HG03432 (cell line): ENCODE results near the gene MINDY4.

Source experiments
- ATAC-seq: cut with Tn5 transposase; IDR thresholded peaks from one replicate; pipeline ENCODE4 v1.9.1; 2021; ENCODE audit warnings: mild to moderate bottlenecking, moderate library complexity; ENCODE audit not compliant: unreplicated experiment

MINDY4 gene

DNA sequence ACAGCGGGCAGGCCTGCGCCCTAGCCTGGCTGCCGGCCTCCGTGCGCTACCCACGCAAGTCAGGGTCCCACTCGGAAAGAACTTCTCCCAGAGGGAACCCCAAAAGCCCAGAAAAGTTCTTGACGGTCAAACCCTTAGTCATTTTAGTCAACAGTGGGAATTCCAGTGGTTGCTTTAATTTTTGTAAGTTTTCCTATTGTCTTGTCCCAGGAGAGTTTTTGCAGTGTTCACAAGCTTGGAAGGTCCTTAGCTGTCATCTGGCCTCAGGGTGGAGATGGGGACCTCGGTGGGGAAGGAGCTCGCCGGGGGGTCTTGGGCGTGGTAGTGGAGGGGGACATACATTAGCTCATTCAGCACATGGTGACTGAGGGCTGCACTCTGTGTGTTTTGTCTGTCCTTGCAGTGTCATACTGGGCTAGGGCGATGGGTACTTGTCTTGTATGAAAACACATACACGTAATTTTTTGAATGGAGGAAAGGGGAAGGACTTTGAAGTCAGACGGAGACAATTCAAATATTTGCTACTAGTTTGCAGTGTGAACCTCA lies 736 bp downstream of the MINDY4 start:
- ATAC-seq: no peak

DNA sequence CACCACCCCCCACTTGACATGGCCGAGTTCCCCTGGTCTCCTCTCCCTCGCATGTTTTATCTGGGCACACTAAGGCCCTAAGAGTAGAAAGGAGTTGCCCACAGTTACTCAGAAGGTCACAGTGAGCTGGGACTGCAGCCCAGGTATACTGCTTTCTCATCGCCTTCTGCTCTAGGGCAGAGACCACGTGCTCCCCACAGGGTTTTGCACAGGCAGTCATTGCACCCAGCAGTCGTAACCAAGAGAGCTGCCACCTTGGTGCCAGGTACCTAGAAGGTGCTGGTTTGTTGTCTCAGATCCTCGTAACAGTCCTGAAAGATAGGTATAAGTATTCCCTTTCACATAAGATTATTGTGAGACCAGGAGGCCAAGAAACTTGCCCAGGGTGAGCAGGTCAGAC lies 1.8 kb downstream of the MINDY4 start:
- no peak for ATAC-seq

DNA sequence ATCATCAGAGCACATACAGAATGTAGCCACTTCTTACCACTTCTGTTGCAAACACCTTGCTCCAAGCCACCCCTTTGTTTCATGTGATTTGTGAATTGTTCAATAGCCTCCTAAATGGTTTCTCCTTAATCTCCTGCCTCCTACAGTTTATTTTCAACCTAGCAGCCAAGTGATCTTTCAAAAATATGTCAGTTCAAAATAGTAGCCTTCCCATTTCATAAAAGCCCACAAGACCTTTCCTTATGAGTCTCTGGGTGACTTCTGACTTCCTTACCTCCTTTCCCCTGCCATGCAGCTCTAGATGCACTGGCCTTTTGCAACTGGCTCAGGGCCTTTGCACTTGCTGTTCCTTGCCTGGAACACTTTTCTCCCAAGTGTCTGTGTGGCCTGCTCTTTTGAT lies 4.8 kb downstream of the MINDY4 start:
- no peak for ATAC-seq

DNA sequence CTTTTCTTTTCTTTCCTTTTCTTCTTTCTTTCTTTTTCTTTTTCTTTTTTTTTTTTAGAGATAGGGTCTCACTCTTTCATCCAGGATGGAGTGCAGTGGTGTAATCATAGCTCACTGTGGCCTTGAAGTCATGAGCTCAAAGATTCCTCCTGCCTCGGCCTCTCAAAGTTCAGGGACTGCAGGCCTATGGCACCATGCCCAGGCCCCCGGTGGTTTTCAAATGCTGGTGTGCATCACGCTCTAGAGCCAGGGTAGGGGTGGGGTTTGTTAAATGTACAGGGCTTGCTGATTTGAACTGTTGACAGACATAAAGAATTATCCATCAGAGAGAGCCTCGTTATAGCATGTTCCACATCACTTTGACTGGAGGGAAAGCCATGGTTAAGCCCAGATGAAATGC lies 5.8 kb downstream of the MINDY4 start:
- no peak for ATAC-seq

GRCh38 chr7:30778255-30779025 lies 7.2 kb downstream of the MINDY4 start:
- ATAC-seq: no peak

GRCh38 chr7:30779574-30779973 lies 8.4 kb downstream of the MINDY4 start:
- ATAC-seq: no peak

GRCh38 chr7:30780941-30781340 lies 9.7 kb downstream of the MINDY4 start:
- no peak for ATAC-seq

DNA sequence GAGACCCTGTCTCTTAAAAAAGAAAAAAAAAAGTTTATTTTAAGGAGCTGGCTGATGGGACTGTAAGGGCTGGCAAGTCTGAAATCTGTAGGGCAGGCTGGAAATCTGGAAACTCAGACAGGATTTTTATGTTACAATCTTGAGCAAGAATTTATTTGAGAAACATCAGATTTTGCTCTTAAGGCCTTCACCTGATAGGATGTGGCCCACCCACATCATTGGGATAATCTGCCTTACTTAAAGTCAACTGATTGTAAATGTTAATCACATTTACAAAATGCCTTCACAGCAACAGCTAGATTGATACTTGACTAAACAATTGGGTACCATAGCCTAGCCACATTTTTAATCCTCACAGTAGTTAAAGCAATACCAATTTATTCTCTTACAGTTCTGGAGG lies 11.5 kb downstream of the MINDY4 start:
- ATAC-seq: no peak

DNA sequence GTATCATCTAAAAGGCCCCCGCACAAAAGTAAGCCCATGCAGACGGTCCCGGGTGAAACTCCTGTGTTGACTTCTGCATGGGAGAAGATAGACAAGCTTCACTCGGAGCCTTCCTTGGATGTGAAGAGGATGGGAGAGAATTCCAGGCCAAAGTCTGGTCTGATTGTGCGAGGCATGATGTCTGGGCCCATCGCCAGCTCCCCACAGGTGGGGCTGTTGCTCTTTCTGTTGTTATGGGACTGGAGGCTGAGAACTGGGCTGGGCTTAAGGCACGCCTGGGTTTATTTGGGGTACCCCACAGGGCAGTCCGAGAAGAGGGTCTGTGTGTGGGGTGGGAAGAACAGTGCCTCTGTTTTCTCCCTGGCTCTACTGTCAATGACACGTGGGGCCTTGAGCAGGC lies 14.6 kb downstream of the MINDY4 start:
- no peak for ATAC-seq

DNA sequence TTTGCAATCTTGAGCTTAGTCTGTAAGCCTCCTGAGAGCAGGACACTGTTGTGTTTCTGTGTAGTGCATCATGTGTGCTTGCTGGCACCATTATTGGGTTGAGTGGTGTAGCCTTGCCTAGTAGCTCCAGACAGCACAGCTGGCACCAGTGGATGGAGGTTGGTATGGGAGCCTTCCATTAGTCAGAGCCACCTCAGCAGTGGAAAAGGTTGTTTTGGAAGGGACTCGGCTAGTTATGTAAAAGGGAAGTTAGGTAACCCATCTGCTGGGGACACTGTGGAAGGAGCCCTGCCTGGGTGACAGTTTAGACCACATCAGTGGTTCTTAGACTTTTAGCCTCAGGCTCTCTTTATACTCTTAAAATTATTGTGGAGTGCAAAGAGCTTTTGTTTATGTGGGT lies 16.3 kb downstream of the MINDY4 start:
- no peak for ATAC-seq

DNA sequence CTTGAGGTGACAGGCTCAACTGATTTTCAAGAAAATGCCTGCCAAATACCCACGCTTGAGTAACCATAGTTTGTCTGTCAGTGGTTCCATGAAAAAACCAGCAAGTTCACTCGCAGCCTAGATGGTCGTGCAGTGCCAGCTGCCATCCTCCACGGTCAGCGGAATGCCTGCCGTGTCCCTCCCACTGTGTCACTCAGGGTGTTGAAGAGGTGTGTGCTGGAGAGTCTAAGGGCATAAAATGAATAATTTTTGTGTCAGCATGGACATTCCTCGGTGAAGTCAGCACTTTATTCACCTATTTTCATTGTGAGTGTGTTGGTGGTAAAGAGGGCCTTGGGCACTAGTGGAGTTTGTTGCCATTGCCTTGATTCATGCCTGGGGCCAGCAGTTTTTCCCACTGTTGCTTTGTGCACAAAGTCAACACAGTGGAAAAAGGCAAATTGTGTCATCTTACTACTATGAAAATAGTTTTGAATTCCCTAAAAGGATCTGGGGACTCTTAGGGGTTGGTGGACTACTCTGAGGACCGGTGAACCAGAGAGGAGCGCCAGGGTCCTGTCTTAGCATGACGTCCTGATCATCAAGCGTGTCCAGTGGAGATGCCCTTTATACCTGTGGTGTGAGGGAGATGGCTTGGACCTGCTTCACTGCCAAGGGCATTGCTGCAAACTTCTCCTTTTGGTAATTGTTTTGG lies 17.6 kb downstream of the MINDY4 start:
- ATAC-seq: no peak

GRCh38 chr7:30789334-30789711 lies 18.1 kb downstream of the MINDY4 start:
- no peak for ATAC-seq

GRCh38 chr7:30790356-30790755 lies 19.1 kb downstream of the MINDY4 start:
- ATAC-seq: no peak

DNA sequence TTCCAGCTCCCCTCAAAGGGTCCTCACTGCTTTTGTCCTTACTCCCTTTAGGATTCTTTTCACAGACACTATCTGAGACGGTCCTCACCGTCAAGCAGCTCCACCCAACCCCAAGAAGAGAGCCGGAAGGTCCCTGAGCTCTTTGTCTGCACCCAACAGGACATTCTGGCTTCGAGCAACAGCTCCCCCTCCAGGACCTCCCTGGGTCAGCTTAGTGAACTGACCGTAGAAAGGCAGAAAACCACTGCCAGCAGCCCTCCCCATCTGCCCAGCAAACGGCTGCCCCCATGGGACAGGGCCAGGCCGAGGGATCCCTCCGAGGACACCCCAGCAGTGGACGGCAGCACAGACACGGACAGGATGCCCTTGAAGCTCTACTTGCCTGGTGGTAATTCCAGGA lies 19.9 kb downstream of the MINDY4 start:
- no peak for ATAC-seq

- ATAC-seq: no peak
These were observed 24.1 kb downstream of the MINDY4 start for GRCh38 chr7:30795161-30795948.

- ATAC-seq: no peak
These were observed 25.1 kb downstream of the MINDY4 start for GRCh38 chr7:30796105-30796869.

- no peak for ATAC-seq
These were observed 26.2 kb downstream of the MINDY4 start for GRCh38 chr7:30797176-30798040.

DNA sequence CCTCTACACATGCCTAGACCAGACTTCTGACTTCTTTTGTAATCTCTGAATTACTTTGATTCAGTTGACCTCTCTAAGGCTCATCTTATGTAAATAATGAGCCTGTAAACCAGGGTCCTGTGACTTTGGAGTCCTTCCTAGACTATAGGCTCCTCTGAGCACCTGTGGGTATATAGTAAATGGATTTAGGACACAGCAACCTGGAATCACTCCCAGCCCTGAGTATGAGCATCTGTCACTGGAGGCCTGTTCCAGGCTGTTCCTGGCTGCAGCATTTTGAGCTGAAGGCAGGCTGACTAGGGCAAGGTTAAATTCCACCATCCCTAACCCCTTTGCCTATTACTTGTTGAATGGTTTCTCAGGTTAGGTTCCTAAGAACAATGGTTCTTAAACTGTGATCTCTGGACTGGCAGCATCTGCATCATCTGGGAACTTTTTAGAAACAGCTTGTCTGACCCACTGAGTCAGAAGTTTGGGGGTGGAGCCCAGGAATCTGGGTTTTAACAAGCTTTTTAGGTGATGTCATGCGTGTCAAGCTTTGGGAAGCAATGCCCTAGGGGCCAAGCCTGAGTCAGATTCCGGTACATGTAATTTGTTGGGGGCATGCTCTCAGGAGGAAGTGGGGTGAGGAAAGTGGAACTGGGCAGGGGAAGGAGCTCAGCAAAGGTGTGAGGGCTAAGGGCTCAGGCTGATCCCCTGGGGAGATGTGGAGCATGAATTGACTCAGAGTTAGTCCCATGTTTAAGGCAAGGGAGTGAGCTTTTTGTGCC lies 28.2 kb downstream of the MINDY4 start:
- ATAC-seq: peak; percentile 83
